ENCODE results near the gene FANCG.

The FANCG gene

GRCh38 chr9:35079426-35080341 lies at the start of gene FANCG:
TSS of gene FANCG (minus strand) at chr9:35079942. CDS start at chr9:35079524, 418 bp downstream.
- peak; percentile 93 for DNase-seq (ENCODE audit: low spot score)

GRCh38 chr9:35116898-35117551 lies 37.3 kb upstream of the FANCG start:
- peak; percentile 96 for DNase-seq (ENCODE audit: low spot score)

- no peak for DNase-seq (ENCODE audit: low spot score)
These were observed 36.8 kb upstream of the FANCG start for GRCh38 chr9:35116539-35116897.

GRCh38 chr9:35115680-35116538 lies 36.2 kb upstream of the FANCG start, which contains the start of gene ATOSB:
TSS of gene ATOSB (minus strand) at chr9:35115862. CDS start at chr9:35108274, 7,588 bp downstream.
- peak; percentile 98 for DNase-seq (ENCODE audit: low spot score)

GRCh38 chr9:35114840-35115628 lies 35.3 kb upstream of the FANCG start:
- peak; percentile 73 for DNase-seq (ENCODE audit: low spot score)

- DNase-seq (ENCODE audit: low spot score): peak; percentile 82
These were observed 34.5 kb upstream of the FANCG start for GRCh38 chr9:35114113-35114839.

- no peak for DNase-seq (ENCODE audit: low spot score)
These were observed 32.7 kb upstream of the FANCG start for GRCh38 chr9:35112257-35113020.

- peak; percentile 98 for DNase-seq (ENCODE audit: low spot score)
These were observed 31.5 kb upstream of the FANCG start for GRCh38 chr9:35111001-35111933.

GRCh38 chr9:35110327-35110761 lies 30.6 kb upstream of the FANCG start:
- no peak for DNase-seq (ENCODE audit: low spot score)

GRCh38 chr9:35108946-35109575 lies 29.3 kb upstream of the FANCG start:
- no peak for DNase-seq (ENCODE audit: low spot score)

- no peak for DNase-seq (ENCODE audit: low spot score)
These were observed 28.7 kb upstream of the FANCG start for GRCh38 chr9:35108461-35108860.

GRCh38 chr9:35107297-35108290 lies 27.9 kb upstream of the FANCG start:
- DNase-seq (ENCODE audit: low spot score): no peak

- DNase-seq (ENCODE audit: low spot score): no peak
These were observed 26.6 kb upstream of the FANCG start for GRCh38 chr9:35106343-35106730.

GRCh38 chr9:35105571-35106342 lies 26.0 kb upstream of the FANCG start:
- no peak for DNase-seq (ENCODE audit: low spot score)

- no peak for DNase-seq (ENCODE audit: low spot score)
These were observed 25.4 kb upstream of the FANCG start for GRCh38 chr9:35105126-35105525.

- no peak for DNase-seq (ENCODE audit: low spot score)
These were observed 24.8 kb upstream of the FANCG start for GRCh38 chr9:35104586-35104985.
